Measurements from ENCODE around the gene PSMA7. TPM values are rescaled to one million over a fixed set of nuclear protein-coding genes. Genes with fewer than 3 reads are reported as not detected.

Gene PSMA7
- total RNA-seq, 4 donors from 2014 or later, result 181 to 264 (median 228) TPM

- H3K4me3 ChIP-seq, result no peak overlapping the region
- H3K4me1 ChIP-seq, result peaks cover 0 to 18% (median 5%) of the 10 kb centered on the region in 4 donors
- DNase-seq, result no peak
- H3K9me3 ChIP-seq, result no peaks in the 10 kb centered on the region
- H3K36me3 ChIP-seq, result no peaks in the 10 kb centered on the region
- H3K27ac ChIP-seq, result no peak overlapping the region
- H3K27me3 ChIP-seq, result no peaks in the 10 kb centered on the region
- TF ChIP-seq CTCF (IDR thresholded peaks at IDR 0.05) (no peak), POLR2A (IDR thresholded peaks at IDR 0.05) (no peak)
Measured at GRCh38 chr20:62147125-62147524, 3.9 kb upstream of the PSMA7 start.

GRCh38 chr20:62146019-62146755 lies 3.0 kb upstream of the PSMA7 start:
- DNase-seq, result no peak
- Histone ChIP-seq H3K9me3 (no peaks in the 10 kb centered on the region), H3K4me3 (no peak overlapping the region), H3K36me3 (no peaks in the 10 kb centered on the region), H3K27me3 (no peaks in the 10 kb centered on the region), H3K27ac (no peak overlapping the region), H3K4me1 (peaks cover 0 to 27% (median 11%) of the 10 kb centered on the region in 4 donors)
- TF ChIP-seq CTCF (IDR thresholded peaks at IDR 0.05) (no peak), POLR2A (IDR thresholded peaks at IDR 0.05) (no peak)

- Histone ChIP-seq H3K27me3 (no peaks in the 10 kb centered on the region), H3K9me3 (no peaks in the 10 kb centered on the region), H3K36me3 (no peaks in the 10 kb centered on the region), H3K27ac (no peak overlapping the region), H3K4me3 (no peak overlapping the region), H3K4me1 (peaks cover 0 to 32% (median 13%) of the 10 kb centered on the region in 4 donors)
- TF ChIP-seq CTCF (IDR thresholded peaks at IDR 0.05) (no peak), POLR2A (IDR thresholded peaks at IDR 0.05) (no peak)
- no peak for DNase-seq
Measured at GRCh38 chr20:62145688-62146018, 2.5 kb upstream of the PSMA7 start.

GRCh38 chr20:62143957-62144825 lies 997 bp upstream of the PSMA7 start:
- Histone ChIP-seq H3K27ac (peak overlapping the region; percentile 93 to 100 (median 94)), H3K4me1 (peaks cover 0 to 34% (median 14%) of the 10 kb centered on the region in 4 donors), H3K27me3 (no peaks in the 10 kb centered on the region), H3K4me3 (peak overlapping the region; percentile 87 to 99 (median 92)), H3K9me3 (no peaks in the 10 kb centered on the region), H3K36me3 (peaks cover 0 to 14% (median 0%) of the 10 kb centered on the region in 3 donors)
- TF ChIP-seq POLR2A (IDR thresholded peaks at IDR 0.05) (no peak), CTCF (IDR thresholded peaks at IDR 0.05) (no peak)
- DNase-seq, result peak; percentile 32 to 72 (median 71)

GRCh38 chr20:62142252-62143080 lies 728 bp downstream of the PSMA7 start:
- TF ChIP-seq POLR2A (IDR thresholded peaks at IDR 0.05) (no peak), CTCF (IDR thresholded peaks at IDR 0.05) (no peak)
- peaks cover 0 to 34% (median 14%) of the 10 kb centered on the region in 4 donors for H3K4me1 ChIP-seq

More at GRCh38 chr20:62142252-62143080, 728 bp downstream of the PSMA7 start:
- Histone ChIP-seq H3K27ac (peak overlapping the region; percentile 93 to 100 (median 94)), H3K27me3 (no peaks in the 10 kb centered on the region), H3K4me3 (peak overlapping the region; percentile 87 to 99 (median 92)), H3K9me3 (no peaks in the 10 kb centered on the region), H3K36me3 (peaks cover 0 to 32% (median 3%) of the 10 kb centered on the region in 3 donors)
- DNase-seq, result peak; percentile 24 to 59 (median 54)

Data from Peyer's patch (tissue), 4 donors.